Measurements from ENCODE around the gene CKM. TPM values are rescaled to one million over a fixed set of nuclear protein-coding genes. Genes with fewer than 3 reads are reported as not detected.

CKM gene
- total and polyA plus RNA-seq, 2 of the 4 experiments (the other 2 are of a cell fraction): not detected

DNA sequence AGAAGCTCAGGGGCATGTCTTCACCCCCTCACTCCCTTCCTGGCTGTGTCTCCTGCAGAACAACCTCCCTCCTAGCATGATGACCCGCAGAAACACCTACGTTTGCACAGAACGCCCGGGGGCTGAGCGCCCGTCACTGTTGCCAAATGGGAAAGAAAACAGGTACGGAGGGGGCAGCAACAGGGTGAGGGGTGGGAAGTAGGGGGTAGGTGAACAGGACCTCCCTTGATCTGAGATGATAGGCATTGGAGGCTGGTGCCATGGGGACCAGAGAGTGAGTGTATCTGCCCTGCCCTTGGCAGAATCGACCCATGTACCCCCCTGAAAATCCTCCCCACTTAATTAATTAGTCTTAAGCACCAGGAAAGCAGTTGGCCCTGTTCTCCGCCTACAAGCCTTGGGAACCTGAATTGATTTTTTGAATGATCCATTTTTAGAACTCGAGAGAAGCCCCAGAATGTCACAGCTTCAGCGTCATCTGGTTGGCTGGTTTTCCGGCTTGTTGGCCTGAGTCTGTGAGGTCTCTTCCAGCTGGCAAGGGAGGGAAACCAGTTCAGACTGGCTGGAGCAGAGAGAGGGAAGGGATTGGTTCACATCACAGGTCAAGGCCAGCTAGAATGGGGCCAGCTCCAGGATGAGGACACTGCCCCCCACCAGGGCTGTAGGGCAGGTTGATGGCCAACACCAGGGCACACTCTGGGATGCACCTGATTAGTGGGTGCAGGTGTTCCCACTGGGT, 28.2 kb downstream of the CKM start:
- H4K91ac ChIP-seq (ENCODE audit: insufficient read depth, low read depth, low read length): no peak overlapping the region
- no peaks in the 10 kb centered on the region; the same call in 1 of the 2 replicates for H3K9me1 ChIP-seq (ENCODE audit: insufficient read depth, low read length)
- CTCF ChIA-PET: interaction anchor here (0.7 kb wide), 1 partner anchor 46 kb away, joined by 4 read pairs; no protein-coding TSS in a partner anchor
- no peak overlapping the region for H4K5ac ChIP-seq (ENCODE audit: low read depth, low read length)
- no peaks in the 10 kb centered on the region for H3K79me1 ChIP-seq (ENCODE audit: low read depth in 1 of 2, low read length in 2 of 2)
- no peak overlapping the region for H3K27ac ChIP-seq (ENCODE audit: insufficient read depth, low read length)
- in situ Hi-C loops (cut with MboI; ENCODE audit: low sequenced_read_pairs) (no loop called here), dilution Hi-C loops (cut with HindIII; ENCODE audit: low sequenced_read_pairs, unreplicated experiment) (no loop called here), intact Hi-C loops (cut with micrococcal nuclease) (no loop called here)
- no peak overlapping the region for H2AK5ac ChIP-seq (ENCODE audit: low read depth, low read length)
- no peak overlapping the region for H3K56ac ChIP-seq (ENCODE audit: extremely low read depth, insufficient read depth, low read length)
- H3K4me1 ChIP-seq (ENCODE audit: control insufficient read depth, insufficient read depth, low read length): no peaks in the 10 kb centered on the region
- H3K27me3 ChIP-seq (ENCODE audit: control insufficient read depth, insufficient read depth, low read length): no peaks in the 10 kb centered on the region
- 80% methylated on average over 2 of the region's 12 CpGs; no CpG with 5 or more reads in 1 of the 2 experiments for WGBS, 2 experiments (ENCODE audit: extremely low coverage in 2 of 2, insufficient read length in 1 of 2)
- no peak overlapping the region for H3K4me3 ChIP-seq (ENCODE audit: insufficient read depth, low read depth, low read length)
- H3K4ac ChIP-seq (ENCODE audit: low read depth, low read length): no peak overlapping the region
- H4K20me1 ChIP-seq (ENCODE audit: insufficient read depth, low read length): no peaks in the 10 kb centered on the region
- H2BK120ac ChIP-seq (ENCODE audit: low read depth, low read length): no peak overlapping the region
- no peak overlapping the region for H2BK20ac ChIP-seq (ENCODE audit: low read depth, low read length)
- DNase-seq: no peak
- peak overlapping the region; percentile 47 for H2AK9ac ChIP-seq (replicated peaks; ENCODE audit: low read depth, low read length, poor library complexity)
- H4K8ac ChIP-seq (ENCODE audit: low read depth in 2 of 2, low read length in 2 of 2): no peak overlapping the region
- no peak overlapping the region for H3K14ac ChIP-seq (replicated peaks; ENCODE audit: low read depth, low read length)
- no peak overlapping the region for H3K4me2 ChIP-seq (ENCODE audit: low read depth, low read length)
- no peak overlapping the region for H2BK15ac ChIP-seq (ENCODE audit: low read depth, low read length)
- no peak for ATAC-seq (ENCODE audit: low read depth)
- no peak overlapping the region for H3K23ac ChIP-seq (ENCODE audit: low read depth, low read length)
- POLR2A ChIA-PET (ENCODE audit: unreplicated experiment): no interaction called here
- TF ChIP-seq RCOR1 (IDR thresholded peaks at IDR 0.05; ENCODE audit: insufficient replicate concordance, low read length) (no peak), MAFK (IDR thresholded peaks at IDR 0.05; ENCODE audit: low read depth, low read length) (no peak), NFE2L2 (IDR thresholded peaks at IDR 0.05; ENCODE audit: low read depth, low read length) (no peak), FOS (IDR thresholded peaks at IDR 0.05; ENCODE audit: low read depth, low read length) (no peak), RFX5 (IDR thresholded peaks at IDR 0.05; ENCODE audit: low read depth, low read length) (no peak), SMC3 (IDR thresholded peaks at IDR 0.05; ENCODE audit: low read depth, low read length) (no peak), POLR2A (IDR thresholded peaks at IDR 0.05; ENCODE audit: low read depth, low read length) (no peak), MXI1 (IDR thresholded peaks at IDR 0.05; ENCODE audit: borderline replicate concordance, low read depth, low read length) (no peak), RAD21 (IDR thresholded peaks at IDR 0.05; ENCODE audit: low read length) (no peak), BHLHE40 (IDR thresholded peaks at IDR 0.05; ENCODE audit: low read depth, low read length) (no peak)
- TF ChIP-seq, protein P1, sequence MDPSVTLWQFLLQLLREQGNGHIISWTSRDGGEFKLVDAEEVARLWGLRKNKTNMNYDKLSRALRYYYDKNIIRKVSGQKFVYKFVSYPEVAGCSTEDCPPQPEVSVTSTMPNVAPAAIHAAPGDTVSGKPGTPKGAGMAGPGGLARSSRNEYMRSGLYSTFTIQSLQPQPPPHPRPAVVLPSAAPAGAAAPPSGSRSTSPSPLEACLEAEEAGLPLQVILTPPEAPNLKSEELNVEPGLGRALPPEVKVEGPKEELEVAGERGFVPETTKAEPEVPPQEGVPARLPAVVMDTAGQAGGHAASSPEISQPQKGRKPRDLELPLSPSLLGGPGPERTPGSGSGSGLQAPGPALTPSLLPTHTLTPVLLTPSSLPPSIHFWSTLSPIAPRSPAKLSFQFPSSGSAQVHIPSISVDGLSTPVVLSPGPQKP (IDR thresholded peaks at IDR 0.05; ENCODE audit: borderline replicate concordance, low read depth, low read length): no peak
- H3K36me3 ChIP-seq (ENCODE audit: control insufficient read depth, insufficient read depth, low read length): peaks cover 48% of the 10 kb centered on the region
- H2AFZ ChIP-seq (replicated peaks; ENCODE audit: low read length, poor library complexity): no peak overlapping the region
- no peak overlapping the region for H2BK5ac ChIP-seq (ENCODE audit: low read depth, low read length, poor library complexity, severe bottlenecking)
- no peaks in the 10 kb centered on the region; the same call in 1 of the 2 replicates for H3K9me3 ChIP-seq (ENCODE audit: control insufficient read depth, insufficient read depth, low read length)
- no peak overlapping the region for H3K9ac ChIP-seq (ENCODE audit: low read depth, low read length)
- H3K18ac ChIP-seq (ENCODE audit: low read depth, low read length): no peak overlapping the region
- no TSS peak for BruUV-seq (replicated peaks)

Data from IMR-90 (cell line).